GM12864 (cell line): ENCODE measurements around the gene INMT.

Experiments
- DNase-seq: peaks from one replicate; pipeline ENCODE4 v3.0.0-alpha.2; 2011; ENCODE audit warnings: low read depth
- H3K4me3 ChIP-seq: 2 replicates; pipeline ENCODE4 v1.5.1; 2011; ENCODE audit warnings: mild to moderate bottlenecking, low read depth, low read length, control low read depth
- CTCF ChIP-seq: IDR thresholded peaks from 2 replicates; pipeline ENCODE4 v1.5.1; 2011; ENCODE audit warnings: low read depth, mild to moderate bottlenecking, moderate library complexity, low read length, control low read depth, inconsistent platforms; ENCODE audit errors: missing control alignments

INMT gene

DNA sequence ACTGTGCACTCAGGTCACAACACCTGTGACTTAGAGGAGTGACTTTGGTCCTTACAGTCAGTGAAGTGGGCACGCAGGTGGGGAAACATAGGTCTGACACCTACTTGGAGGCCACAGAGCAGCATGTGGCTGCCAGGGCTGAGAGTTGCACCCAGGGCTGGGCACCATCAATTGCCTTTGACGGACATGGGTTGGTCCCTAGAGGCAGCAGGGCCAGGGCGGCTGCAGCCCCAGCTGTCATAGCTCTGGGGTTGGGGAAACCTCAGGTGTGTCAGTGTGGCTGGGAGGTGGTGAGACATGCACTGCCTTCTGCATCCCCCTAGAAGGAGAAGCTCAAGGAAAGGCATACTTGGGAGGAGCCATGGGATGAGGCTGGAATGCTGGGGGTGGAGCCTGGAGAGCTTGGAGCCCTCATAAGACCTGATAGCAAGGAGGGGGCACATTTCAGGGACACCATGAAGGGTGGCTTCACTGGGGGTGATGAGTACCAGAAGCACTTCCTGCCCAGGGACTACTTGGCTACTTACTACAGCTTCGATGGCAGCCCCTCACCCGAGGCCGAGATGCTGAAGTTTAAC is at the start of gene INMT:
Gene INMT, plus strand, starts transcription at position 440 of the 578 bp plus-strand sequence. Its CDS starts 16 bp downstream, at position 456.
- H3K4me3 ChIP-seq = no peak within 1 kb of the TSS
- no peak for TF ChIP-seq CTCF
- DNase-seq = no peak

- TF ChIP-seq CTCF = peak; percentile 46
- no peak for DNase-seq
Measured at GRCh38 chr7:30702200-30702599, 49.7 kb upstream of the INMT start.

GRCh38 chr7:30703756-30704155 is 48.2 kb upstream of the INMT start:
- H3K4me3 ChIP-seq = no peak overlapping the region
- no peak for DNase-seq
- no peak for TF ChIP-seq CTCF

More at GRCh38 chr7:30702200-30702599, 49.7 kb upstream of the INMT start:
- no peak overlapping the region for H3K4me3 ChIP-seq

DNA sequence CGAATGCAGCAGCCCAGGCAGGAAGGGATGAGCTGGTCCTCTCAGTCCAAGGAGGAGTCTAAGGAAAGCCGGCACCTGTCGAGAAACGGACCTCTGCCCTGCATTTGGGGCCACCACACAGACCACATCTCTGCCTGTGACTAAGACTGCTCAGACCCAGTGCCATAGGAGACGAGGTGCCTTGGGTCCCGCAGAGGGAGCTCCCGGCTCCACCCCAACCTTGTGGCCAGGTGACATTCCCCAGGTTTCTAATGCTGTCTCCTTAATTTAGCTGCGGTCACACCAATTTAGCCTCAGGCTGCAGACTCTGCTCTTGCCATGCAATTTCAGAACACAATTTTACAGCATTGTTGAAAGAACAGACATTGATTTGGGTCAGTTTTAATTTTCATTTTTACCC is 46.9 kb upstream of the INMT start:
- H3K4me3 ChIP-seq = no peak overlapping the region
- no peak for TF ChIP-seq CTCF
- DNase-seq = no peak

DNA sequence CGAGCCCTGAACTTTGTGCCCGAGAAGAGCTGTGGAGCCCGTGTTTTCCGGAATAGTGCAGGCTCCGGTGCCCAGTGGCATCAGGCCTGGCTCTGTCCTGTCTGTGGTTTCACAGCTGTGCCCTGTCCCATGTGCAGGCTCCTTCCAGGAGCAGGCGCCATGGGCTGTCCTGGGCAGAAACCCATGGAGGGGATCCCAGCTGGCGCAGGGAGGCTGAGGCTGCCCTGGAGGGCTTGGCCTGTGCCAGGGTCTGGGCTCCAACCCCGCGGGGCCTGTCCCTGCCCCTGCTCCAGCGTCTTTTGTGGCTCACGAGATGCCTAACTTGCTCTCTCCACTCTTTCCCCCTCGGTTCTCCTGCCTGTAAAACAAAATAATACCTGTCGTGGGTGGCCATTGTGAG is 46.3 kb upstream of the INMT start:
- H3K4me3 ChIP-seq = no peak overlapping the region
- no peak for TF ChIP-seq CTCF
- no peak for DNase-seq

GRCh38 chr7:30706316-30706715 is 45.6 kb upstream of the INMT start:
- DNase-seq = no peak
- H3K4me3 ChIP-seq = no peak overlapping the region
- TF ChIP-seq CTCF = no peak

DNA sequence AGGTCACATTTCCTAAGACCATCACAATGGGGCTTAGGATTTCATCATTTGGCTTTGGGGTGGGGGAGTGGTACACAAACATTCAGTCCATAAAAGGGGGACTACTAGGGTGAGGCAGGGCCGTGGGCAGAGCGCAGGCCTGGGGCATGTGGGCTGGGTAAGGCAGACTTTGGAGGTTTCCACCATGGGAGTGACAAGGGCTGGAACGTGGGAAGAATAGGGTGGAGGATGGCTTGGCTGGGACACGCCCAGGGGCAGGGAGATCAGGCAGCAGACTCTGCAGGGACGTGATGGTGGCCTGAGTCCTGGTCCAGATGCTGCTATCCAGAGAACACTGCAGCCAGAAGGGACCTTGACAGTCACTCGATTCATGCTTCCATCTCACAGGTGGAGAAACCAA is 45.0 kb upstream of the INMT start:
- no peak overlapping the region for H3K4me3 ChIP-seq
- TF ChIP-seq CTCF = no peak

More for the DNA sequence above, 45.0 kb upstream of the INMT start:
- no peak for DNase-seq
